ENCODE results near the gene G0S2.

Gene G0S2

GRCh38 chr1:209667708-209668107 lies 7.5 kb upstream of the G0S2 start:
- Mint-ChIP-seq H3K4me3 (no peak overlapping the region), H3K4me1 (no peaks in the 10 kb centered on the region), H3K27ac (no peak overlapping the region), H3K36me3 (ENCODE audit: low read depth) (no peaks in the 10 kb centered on the region), H3K27me3 (ENCODE audit: low read depth) (peaks cover 18% of the 10 kb centered on the region), H3K9me3 (peaks cover 4% of the 10 kb centered on the region)
- no peak for TF ChIP-seq CTCF (IDR thresholded peaks at IDR 0.05; ENCODE audit: unreplicated experiment in 3 of 3)

DNA sequence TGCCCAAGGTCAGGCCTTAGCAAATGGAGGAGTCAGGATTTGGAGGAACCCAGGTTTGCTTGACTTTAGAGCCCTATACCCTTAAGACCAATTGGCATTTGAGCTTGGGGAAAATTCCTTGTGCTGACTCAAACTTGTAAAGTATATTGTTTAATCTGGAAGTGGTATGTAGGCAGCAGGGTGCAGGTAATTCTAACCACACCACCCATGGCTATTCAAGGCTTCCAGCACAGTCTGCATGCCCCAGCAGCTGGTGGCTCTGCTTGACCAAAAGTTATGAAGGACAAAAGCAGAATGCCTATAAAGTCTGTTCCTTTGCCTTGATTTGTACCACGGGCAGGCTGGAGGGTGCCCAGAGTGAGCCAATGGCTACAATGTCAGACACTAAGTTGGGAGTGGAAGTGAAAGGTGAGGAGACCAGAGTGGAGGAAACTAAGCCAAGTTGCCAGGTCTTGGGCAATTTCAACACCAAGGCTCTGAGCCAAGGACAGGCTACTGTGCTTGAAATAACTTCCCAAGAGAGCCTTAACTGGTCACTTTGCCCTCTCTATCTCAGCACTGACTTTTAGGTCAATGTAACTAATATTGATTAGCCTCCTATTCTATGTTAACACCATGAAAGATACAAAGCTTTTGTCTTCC lies 4.7 kb upstream of the G0S2 start:
- Mint-ChIP-seq H3K4me3 (no peak overlapping the region), H3K4me1 (peaks cover 15% of the 10 kb centered on the region), H3K27me3 (ENCODE audit: low read depth) (peaks cover 47% of the 10 kb centered on the region), H3K27ac (no peak overlapping the region), H3K36me3 (ENCODE audit: low read depth) (no peaks in the 10 kb centered on the region), H3K9me3 (peaks cover 4% of the 10 kb centered on the region)
- TF ChIP-seq CTCF (IDR thresholded peaks at IDR 0.05; ENCODE audit: unreplicated experiment in 3 of 3) = no peak

GRCh38 chr1:209672705-209673630 lies 2.2 kb upstream of the G0S2 start:
- no peak for TF ChIP-seq CTCF (IDR thresholded peaks at IDR 0.05; ENCODE audit: unreplicated experiment in 3 of 3)
- no peaks in the 10 kb centered on the region for H3K36me3 Mint-ChIP-seq (ENCODE audit: low read depth)
- H3K9me3 Mint-ChIP-seq = peaks cover 4% of the 10 kb centered on the region

DNA sequence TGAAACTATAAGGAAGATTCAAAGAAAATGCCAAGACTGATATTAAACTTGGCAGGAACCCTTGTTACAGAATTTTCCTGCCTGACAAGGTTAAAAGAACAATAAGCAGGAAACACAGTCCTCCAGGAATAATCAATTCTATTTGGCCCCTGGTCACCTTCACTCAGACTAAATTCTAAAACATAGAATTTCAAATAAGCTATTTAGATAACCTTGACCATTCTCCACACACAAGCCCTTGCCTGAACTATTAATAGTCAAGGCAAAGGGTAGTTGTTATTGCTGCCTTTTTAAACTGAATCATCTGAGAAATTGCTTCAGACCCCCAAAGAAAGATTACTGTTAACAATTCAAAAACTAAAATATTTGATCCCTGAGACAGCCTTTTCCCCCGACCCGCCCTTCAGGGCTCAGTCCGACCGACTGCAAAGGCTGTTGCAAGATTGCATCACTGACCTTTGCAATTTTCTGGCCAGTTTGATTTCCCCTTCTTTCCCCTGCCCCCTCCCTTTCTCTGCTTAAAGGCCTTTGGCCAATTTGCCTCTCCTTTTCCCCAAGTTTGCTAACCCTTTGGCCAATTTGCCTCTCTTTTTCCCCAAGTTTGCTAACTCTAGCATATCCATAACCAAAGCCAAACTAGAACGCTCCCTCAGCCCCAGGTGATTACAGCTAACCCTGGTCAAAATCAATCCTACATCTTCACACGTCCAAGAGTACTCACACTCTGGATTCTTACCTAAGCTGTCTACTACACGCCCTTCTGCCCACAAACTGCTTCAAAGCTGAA lies 1.4 kb upstream of the G0S2 start:
- peak overlapping the region in 2 of 3 experiments; percentile 1 to 7 for H3K27ac Mint-ChIP-seq
- H3K4me3 Mint-ChIP-seq = peak overlapping the region; percentile 76 to 82 (median 82)
- H3K36me3 Mint-ChIP-seq (ENCODE audit: low read depth) = no peaks in the 10 kb centered on the region

More at GRCh38 chr1:209672705-209673630, 2.2 kb upstream of the G0S2 start:
- H3K27me3 Mint-ChIP-seq (ENCODE audit: low read depth) = peaks cover 68% of the 10 kb centered on the region
- H3K4me3 Mint-ChIP-seq = no peak overlapping the region
- no peak overlapping the region for H3K27ac Mint-ChIP-seq
- H3K4me1 Mint-ChIP-seq = peaks cover 31% of the 10 kb centered on the region

More for the DNA sequence above, 1.4 kb upstream of the G0S2 start:
- Mint-ChIP-seq H3K4me1 (peaks cover 31% of the 10 kb centered on the region), H3K9me3 (peaks cover 4% of the 10 kb centered on the region), H3K27me3 (ENCODE audit: low read depth) (peaks cover 75% of the 10 kb centered on the region)
- no peak for TF ChIP-seq CTCF (IDR thresholded peaks at IDR 0.05; ENCODE audit: unreplicated experiment in 3 of 3)
